ENCODE data around the gene CCDC141.

CCDC141 gene

GRCh38 chr2:178927173-178927572 is 122.8 kb downstream of the CCDC141 start:
- TF ChIP-seq, protein P1, sequence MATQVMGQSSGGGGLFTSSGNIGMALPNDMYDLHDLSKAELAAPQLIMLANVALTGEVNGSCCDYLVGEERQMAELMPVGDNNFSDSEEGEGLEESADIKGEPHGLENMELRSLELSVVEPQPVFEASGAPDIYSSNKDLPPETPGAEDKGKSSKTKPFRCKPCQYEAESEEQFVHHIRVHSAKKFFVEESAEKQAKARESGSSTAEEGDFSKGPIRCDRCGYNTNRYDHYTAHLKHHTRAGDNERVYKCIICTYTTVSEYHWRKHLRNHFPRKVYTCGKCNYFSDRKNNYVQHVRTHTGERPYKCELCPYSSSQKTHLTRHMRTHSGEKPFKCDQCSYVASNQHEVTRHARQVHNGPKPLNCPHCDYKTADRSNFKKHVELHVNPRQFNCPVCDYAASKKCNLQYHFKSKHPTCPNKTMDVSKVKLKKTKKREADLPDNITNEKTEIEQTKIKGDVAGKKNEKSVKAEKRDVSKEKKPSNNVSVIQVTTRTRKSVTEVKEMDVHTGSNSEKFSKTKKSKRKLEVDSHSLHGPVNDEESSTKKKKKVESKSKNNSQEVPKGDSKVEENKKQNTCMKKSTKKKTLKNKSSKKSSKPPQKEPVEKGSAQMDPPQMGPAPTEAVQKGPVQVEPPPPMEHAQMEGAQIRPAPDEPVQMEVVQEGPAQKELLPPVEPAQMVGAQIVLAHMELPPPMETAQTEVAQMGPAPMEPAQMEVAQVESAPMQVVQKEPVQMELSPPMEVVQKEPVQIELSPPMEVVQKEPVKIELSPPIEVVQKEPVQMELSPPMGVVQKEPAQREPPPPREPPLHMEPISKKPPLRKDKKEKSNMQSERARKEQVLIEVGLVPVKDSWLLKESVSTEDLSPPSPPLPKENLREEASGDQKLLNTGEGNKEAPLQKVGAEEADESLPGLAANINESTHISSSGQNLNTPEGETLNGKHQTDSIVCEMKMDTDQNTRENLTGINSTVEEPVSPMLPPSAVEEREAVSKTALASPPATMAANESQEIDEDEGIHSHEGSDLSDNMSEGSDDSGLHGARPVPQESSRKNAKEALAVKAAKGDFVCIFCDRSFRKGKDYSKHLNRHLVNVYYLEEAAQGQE (IDR thresholded peaks at IDR 0.05; ENCODE audit: insufficient read depth in 1 of 2, low read depth in 2 of 2, low read length in 2 of 2) = no peak
- TF ChIP-seq FOXP2 (optimal IDR thresholded peaks at IDR 0.05; ENCODE audit: borderline replicate concordance, extremely low read depth, extremely low read length, insufficient read depth) (no peak), SIN3A (IDR thresholded peaks at IDR 0.05; ENCODE audit: borderline replicate concordance, insufficient read depth, low read length) (no peak), POLR2AphosphoS5 (IDR thresholded peaks at IDR 0.05; ENCODE audit: low read depth, low read length) (no peak), TAF1 (IDR thresholded peaks at IDR 0.05; ENCODE audit: borderline replicate concordance, insufficient read depth, low read length) (no peak)

DNA sequence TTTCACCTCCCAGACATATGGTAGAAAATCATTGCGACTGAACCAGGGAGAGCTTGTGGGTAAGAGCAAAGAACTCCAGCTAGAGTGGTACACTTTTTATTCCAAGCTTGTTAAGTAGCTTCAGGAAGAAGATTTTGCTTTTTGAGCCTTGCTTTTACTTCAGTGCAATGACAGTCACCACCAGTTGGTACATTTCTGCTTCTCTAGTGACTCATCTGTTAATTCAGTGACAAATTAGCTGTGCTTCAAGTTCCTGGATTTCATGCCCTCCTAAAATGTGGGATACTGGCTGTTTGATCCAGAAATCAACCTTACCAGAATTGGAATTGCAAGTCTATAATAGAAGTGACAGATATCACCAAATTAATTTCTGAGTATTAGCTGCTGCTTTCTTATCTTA is 125.1 kb downstream of the CCDC141 start:
- no peak for TF ChIP-seq FOXP2 (optimal IDR thresholded peaks at IDR 0.05; ENCODE audit: borderline replicate concordance, extremely low read depth, extremely low read length, insufficient read depth)
- no peak for TF ChIP-seq POLR2AphosphoS5 (IDR thresholded peaks at IDR 0.05; ENCODE audit: low read depth, low read length)
- TF ChIP-seq, protein P1 (IDR thresholded peaks at IDR 0.05; ENCODE audit: insufficient read depth in 1 of 2, low read depth in 2 of 2, low read length in 2 of 2) = no peak
- TF ChIP-seq TAF1 (IDR thresholded peaks at IDR 0.05; ENCODE audit: borderline replicate concordance, insufficient read depth, low read length) = no peak
- TF ChIP-seq SIN3A (IDR thresholded peaks at IDR 0.05; ENCODE audit: borderline replicate concordance, insufficient read depth, low read length) = no peak

GRCh38 chr2:178923546-178923945 is 126.4 kb downstream of the CCDC141 start:
- TF ChIP-seq SIN3A (IDR thresholded peaks at IDR 0.05; ENCODE audit: borderline replicate concordance, insufficient read depth, low read length) (no peak), POLR2AphosphoS5 (IDR thresholded peaks at IDR 0.05; ENCODE audit: low read depth, low read length) (no peak), TAF1 (IDR thresholded peaks at IDR 0.05; ENCODE audit: borderline replicate concordance, insufficient read depth, low read length) (no peak), FOXP2 (optimal IDR thresholded peaks at IDR 0.05; ENCODE audit: borderline replicate concordance, extremely low read depth, extremely low read length, insufficient read depth) (no peak)
- TF ChIP-seq, protein P1 (IDR thresholded peaks at IDR 0.05; ENCODE audit: insufficient read depth in 1 of 2, low read depth in 2 of 2, low read length in 2 of 2) = no peak

DNA sequence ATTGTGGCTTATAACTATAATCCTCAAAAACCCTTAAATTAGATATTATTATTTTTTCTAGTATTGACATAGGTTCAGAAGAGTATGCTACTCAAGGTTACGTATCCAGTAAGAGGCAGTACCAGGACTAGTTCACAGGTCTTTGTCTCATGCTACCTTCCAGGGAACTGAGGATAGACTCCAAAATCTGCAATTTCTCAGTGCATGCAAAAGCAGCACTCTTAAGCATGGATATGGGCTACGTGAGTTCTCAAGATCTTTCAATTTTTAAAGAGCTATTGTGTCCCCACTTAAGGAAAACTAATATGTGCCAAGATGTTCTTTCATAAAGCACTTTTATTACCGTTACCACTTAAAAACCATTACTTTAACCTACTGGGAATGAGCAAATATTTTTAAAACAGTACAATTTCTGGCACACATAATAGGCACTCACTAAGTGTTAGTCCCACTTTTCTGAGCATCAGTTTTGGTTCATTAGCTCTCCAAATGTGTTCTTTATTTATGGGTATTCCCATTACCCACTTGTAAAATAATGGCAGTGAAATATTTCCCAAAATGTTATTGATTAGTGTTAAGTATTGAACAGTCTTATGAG is 128.9 kb downstream of the CCDC141 start:
- TF ChIP-seq, protein P1 (IDR thresholded peaks at IDR 0.05; ENCODE audit: insufficient read depth in 1 of 2, low read depth in 2 of 2, low read length in 2 of 2) = no peak
- TF ChIP-seq POLR2AphosphoS5 (IDR thresholded peaks at IDR 0.05; ENCODE audit: low read depth, low read length) (no peak), SIN3A (IDR thresholded peaks at IDR 0.05; ENCODE audit: borderline replicate concordance, insufficient read depth, low read length) (no peak), FOXP2 (optimal IDR thresholded peaks at IDR 0.05; ENCODE audit: borderline replicate concordance, extremely low read depth, extremely low read length, insufficient read depth) (no peak), TAF1 (IDR thresholded peaks at IDR 0.05; ENCODE audit: borderline replicate concordance, insufficient read depth, low read length) (no peak)
